ENCODE results near the gene SNX32.
"Not testable (repeated sequence)": the region's sequence is repeated elsewhere in the genome, so short reads cannot be mapped to it uniquely, and the experiment has no call there.

SNX32 gene

GRCh38 chr11:65826984-65827735, 6.6 kb upstream of the SNX32 start:
- DNase-seq (ENCODE audit: low read depth): no peak

GRCh38 chr11:65829459-65829858, 4.3 kb upstream of the SNX32 start:
- DNase-seq (ENCODE audit: low read depth): no peak

GRCh38 chr11:65832231-65832630, 1.5 kb upstream of the SNX32 start:
- not testable (repeated sequence) for DNase-seq (ENCODE audit: low read depth)

- no peak for DNase-seq (ENCODE audit: low read depth)
Observed at GRCh38 chr11:65834202-65834601, 439 bp downstream of the SNX32 start.

GRCh38 chr11:65842144-65842543, 8.4 kb downstream of the SNX32 start:
- DNase-seq (ENCODE audit: low read depth): no peak

- no peak for DNase-seq (ENCODE audit: low read depth)
Observed at GRCh38 chr11:65843811-65844210, 10.0 kb downstream of the SNX32 start.

GRCh38 chr11:65844231-65844872, 10.6 kb downstream of the SNX32 start:
- DNase-seq (ENCODE audit: low read depth): no peak

GRCh38 chr11:65847746-65848145, 14.0 kb downstream of the SNX32 start:
- no peak for DNase-seq (ENCODE audit: low read depth)

- DNase-seq (ENCODE audit: low read depth): not testable (repeated sequence)
Observed at GRCh38 chr11:65848693-65849092, 14.9 kb downstream of the SNX32 start.

- DNase-seq (ENCODE audit: low read depth): no peak
Observed at GRCh38 chr11:65849366-65849765, 15.6 kb downstream of the SNX32 start.

- no peak for DNase-seq (ENCODE audit: low read depth)
Observed at GRCh38 chr11:65849771-65850216, 16.0 kb downstream of the SNX32 start.

- DNase-seq (ENCODE audit: low read depth): no peak
Observed at GRCh38 chr11:65850217-65851082, 16.7 kb downstream of the SNX32 start.

GRCh38 chr11:65851083-65851579, 17.4 kb downstream of the SNX32 start:
- no peak for DNase-seq (ENCODE audit: low read depth)

GRCh38 chr11:65851811-65852507, 18.2 kb downstream of the SNX32 start:
- DNase-seq (ENCODE audit: low read depth): no peak

GRCh38 chr11:65852508-65853245, 18.9 kb downstream of the SNX32 start:
- no peak for DNase-seq (ENCODE audit: low read depth)

GRCh38 chr11:65853246-65853979, 19.6 kb downstream of the SNX32 start:
- DNase-seq (ENCODE audit: low read depth): no peak

GRCh38 chr11:65854161-65854592, 20.4 kb downstream of the SNX32 start:
- no peak for DNase-seq (ENCODE audit: low read depth)

- no peak for DNase-seq (ENCODE audit: low read depth)
Observed at GRCh38 chr11:65854852-65855837, 21.4 kb downstream of the SNX32 start.

GRCh38 chr11:65855927-65856363, 22.2 kb downstream of the SNX32 start:
- DNase-seq (ENCODE audit: low read depth): no peak

All from HS-5 (cell line).